ENCODE data around the gene PALD1. TPM values are rescaled to one million over a fixed set of nuclear protein-coding genes. Genes with fewer than 3 reads are reported as not detected.

PALD1 gene
- total RNA-seq, 2 experiments from 2014 or later: 6.6 to 6.8 TPM

DNA sequence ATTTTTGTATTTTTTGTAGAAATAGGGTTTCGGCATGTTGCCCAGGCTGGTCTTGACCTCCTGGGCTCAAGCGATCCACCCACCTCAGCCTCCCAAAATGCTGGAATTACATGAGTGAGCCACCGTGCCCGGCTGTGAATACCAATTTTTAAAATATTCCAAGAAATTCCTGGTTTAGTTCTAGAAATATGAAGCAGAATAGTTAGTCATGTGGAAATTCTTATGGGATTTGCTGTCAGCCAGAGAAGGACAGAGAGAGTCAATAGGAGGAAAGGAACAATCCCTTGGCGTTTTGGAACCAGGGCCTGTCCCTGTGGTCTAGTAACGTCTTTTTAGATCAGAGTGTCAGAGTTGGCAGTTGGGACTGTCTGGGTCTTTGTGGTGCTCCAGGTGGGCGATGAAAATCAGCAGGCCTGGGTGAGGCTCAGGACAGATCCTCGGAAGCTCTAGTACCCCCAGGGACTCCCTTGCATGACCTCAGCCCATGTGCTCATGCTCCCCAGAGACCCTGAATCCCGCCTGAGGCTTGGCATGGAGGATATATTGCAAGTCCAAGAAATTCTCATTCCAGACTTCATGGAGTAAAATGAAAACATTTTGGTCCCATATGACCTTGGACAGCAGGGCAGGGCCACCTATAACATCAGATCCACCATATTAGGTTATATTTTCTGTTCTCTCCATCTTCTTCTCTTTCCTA lies 44.8 kb upstream of the PALD1 start:
- intact Hi-C loops (cut with micrococcal nuclease): no loop called here
- CTCF ChIA-PET: no interaction called here
- POLR2A ChIA-PET: no interaction called here

DNA sequence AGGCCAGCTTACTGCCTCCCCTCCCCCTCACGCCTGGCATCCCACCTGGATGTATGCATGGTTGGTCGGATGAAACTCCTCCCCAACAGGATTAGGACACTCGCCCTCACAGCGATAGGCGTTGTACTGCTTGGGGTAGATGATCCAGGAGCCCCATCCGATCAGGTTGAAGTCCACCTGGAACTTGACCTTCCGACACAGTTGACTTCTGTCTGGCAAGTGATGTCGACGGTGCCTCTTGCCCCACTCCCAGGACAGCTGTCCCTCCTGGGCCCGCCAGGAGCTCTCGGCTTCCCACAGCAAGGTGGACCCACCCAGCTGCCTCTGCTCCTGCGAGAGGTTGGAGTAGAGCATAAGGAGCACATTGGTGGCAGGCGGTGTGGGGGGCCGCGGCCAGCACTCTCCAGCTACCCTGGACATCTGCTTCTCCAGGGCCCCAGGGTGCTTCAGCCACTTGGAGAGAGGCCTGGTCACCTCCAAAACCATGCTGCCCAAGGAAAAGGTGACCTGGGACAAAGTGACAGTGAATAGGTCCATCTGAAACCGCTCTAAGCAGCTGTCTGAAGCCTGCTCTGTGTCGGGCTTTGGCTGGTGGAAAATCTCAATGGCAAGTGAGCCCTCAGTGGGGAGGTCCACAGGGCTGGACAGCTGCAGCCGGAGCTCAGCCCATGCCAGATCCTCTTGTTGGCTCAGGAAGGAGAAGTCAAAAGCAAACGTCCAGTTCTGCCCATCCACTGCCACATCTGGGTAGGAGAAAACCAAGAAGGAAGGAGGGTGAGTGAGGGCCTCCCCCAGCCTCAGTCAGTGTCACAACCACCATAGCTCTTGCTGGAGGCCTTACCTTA lies 43.1 kb upstream of the PALD1 start:
- intact Hi-C loops (cut with micrococcal nuclease): no loop called here
- ChIA-PET CTCF (interaction anchor here (1.2 kb wide), 1 partner anchor 10 kb away, joined by 3 read pairs; no protein-coding TSS in a partner anchor), POLR2A (no interaction called here)
- TF ChIP-seq, protein P1, sequence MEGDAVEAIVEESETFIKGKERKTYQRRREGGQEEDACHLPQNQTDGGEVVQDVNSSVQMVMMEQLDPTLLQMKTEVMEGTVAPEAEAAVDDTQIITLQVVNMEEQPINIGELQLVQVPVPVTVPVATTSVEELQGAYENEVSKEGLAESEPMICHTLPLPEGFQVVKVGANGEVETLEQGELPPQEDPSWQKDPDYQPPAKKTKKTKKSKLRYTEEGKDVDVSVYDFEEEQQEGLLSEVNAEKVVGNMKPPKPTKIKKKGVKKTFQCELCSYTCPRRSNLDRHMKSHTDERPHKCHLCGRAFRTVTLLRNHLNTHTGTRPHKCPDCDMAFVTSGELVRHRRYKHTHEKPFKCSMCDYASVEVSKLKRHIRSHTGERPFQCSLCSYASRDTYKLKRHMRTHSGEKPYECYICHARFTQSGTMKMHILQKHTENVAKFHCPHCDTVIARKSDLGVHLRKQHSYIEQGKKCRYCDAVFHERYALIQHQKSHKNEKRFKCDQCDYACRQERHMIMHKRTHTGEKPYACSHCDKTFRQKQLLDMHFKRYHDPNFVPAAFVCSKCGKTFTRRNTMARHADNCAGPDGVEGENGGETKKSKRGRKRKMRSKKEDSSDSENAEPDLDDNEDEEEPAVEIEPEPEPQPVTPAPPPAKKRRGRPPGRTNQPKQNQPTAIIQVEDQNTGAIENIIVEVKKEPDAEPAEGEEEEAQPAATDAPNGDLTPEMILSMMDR (IDR thresholded peaks at IDR 0.05): no peak
- peaks cover 9% of the 10 kb centered on the region for H3K27me3 Mint-ChIP-seq
- H3K27ac Mint-ChIP-seq: no peak overlapping the region
- no peaks in the 10 kb centered on the region for H3K9me3 Mint-ChIP-seq
- ATAC-seq (no peak), DNase-seq (no peak)
- H3K4me1 Mint-ChIP-seq (ENCODE audit: low read depth): peaks cover 9% of the 10 kb centered on the region
- no peak overlapping the region for H3K4me3 Mint-ChIP-seq
- no peaks in the 10 kb centered on the region for H3K36me3 Mint-ChIP-seq (ENCODE audit: low read depth)

More for the DNA sequence above, 44.8 kb upstream of the PALD1 start:
- Mint-ChIP-seq H3K4me1 (ENCODE audit: low read depth) (peaks cover 9% of the 10 kb centered on the region), H3K4me3 (no peak overlapping the region), H3K36me3 (ENCODE audit: low read depth) (no peaks in the 10 kb centered on the region), H3K9me3 (no peaks in the 10 kb centered on the region), H3K27me3 (no peaks in the 10 kb centered on the region), H3K27ac (no peak overlapping the region)
- TF ChIP-seq, protein P1 (IDR thresholded peaks at IDR 0.05): no peak
- ATAC-seq: no peak
- DNase-seq: no peak

GRCh38 chr10:70437721-70438120 lies 40.8 kb upstream of the PALD1 start:
- no peak for DNase-seq
- intact Hi-C loops (cut with micrococcal nuclease): no loop called here
- H3K4me3 Mint-ChIP-seq: no peak overlapping the region
- ChIA-PET POLR2A (interaction anchor here (1.2 kb wide), 1 partner anchor 56 kb away, joined by 3 read pairs; no protein-coding TSS in a partner anchor), CTCF (no interaction called here)
- no peak for ATAC-seq
- H3K4me1 Mint-ChIP-seq (ENCODE audit: low read depth): peaks cover 10% of the 10 kb centered on the region
- H3K27ac Mint-ChIP-seq: no peak overlapping the region
- peaks cover 30% of the 10 kb centered on the region for H3K27me3 Mint-ChIP-seq
- no peaks in the 10 kb centered on the region for H3K9me3 Mint-ChIP-seq
- H3K36me3 Mint-ChIP-seq (ENCODE audit: low read depth): no peaks in the 10 kb centered on the region
- TF ChIP-seq, protein P1 (IDR thresholded peaks at IDR 0.05): no peak

GRCh38 chr10:70440296-70441160 lies 38.0 kb upstream of the PALD1 start:
- H3K4me3 Mint-ChIP-seq: peak overlapping the region; percentile 53
- ChIA-PET POLR2A (interaction anchor here (0.8 to 1.0 kb wide), 3 partner anchors 12 to 34 kb away, joined by 3 read pairs; no protein-coding TSS in a partner anchor), CTCF (interaction anchor here (0.8 kb wide), 1 partner anchor 10 kb away, joined by 3 read pairs; no protein-coding TSS in a partner anchor)
- no peak overlapping the region for H3K27ac Mint-ChIP-seq
- H3K9me3 Mint-ChIP-seq: no peaks in the 10 kb centered on the region
- DNase-seq (peak; percentile 36), ATAC-seq (peak; percentile 74)
- no peaks in the 10 kb centered on the region for H3K36me3 Mint-ChIP-seq (ENCODE audit: low read depth)
- H3K27me3 Mint-ChIP-seq: peaks cover 44% of the 10 kb centered on the region
- intact Hi-C loops (cut with micrococcal nuclease): no loop called here
- peaks cover 6% of the 10 kb centered on the region for H3K4me1 Mint-ChIP-seq (ENCODE audit: low read depth)
- TF ChIP-seq, protein P1 (IDR thresholded peaks at IDR 0.05): no peak
